LNCaP clone FGC (cell line): ENCODE results near the gene ZNF74.
A peak's percentile ranks its signal among the peaks of the same experiment; 100 is the strongest.
"Not testable (repeated sequence)": the region's sequence is repeated elsewhere in the genome, so short reads cannot be mapped to it uniquely, and the experiment has no call there.

Experiments
- DNase-seq: peaks from one replicate; pipeline ENCODE4 v3.0.0-alpha.2; 2011; ENCODE audit warnings: low read depth
- H3K4me3 ChIP-seq: 2 replicates; pipeline ENCODE4 v1.5.1; 2011; ENCODE audit warnings: mild to moderate bottlenecking, low read depth, low read length, control low read depth
- CTCF ChIP-seq: IDR thresholded peaks from 2 replicates; pipeline ENCODE4 v1.5.1; 2012; ENCODE audit warnings: mild to moderate bottlenecking; ENCODE audit not compliant: control insufficient read depth, insufficient read depth; ENCODE audit errors: extremely low read depth

The ZNF74 gene

DNA sequence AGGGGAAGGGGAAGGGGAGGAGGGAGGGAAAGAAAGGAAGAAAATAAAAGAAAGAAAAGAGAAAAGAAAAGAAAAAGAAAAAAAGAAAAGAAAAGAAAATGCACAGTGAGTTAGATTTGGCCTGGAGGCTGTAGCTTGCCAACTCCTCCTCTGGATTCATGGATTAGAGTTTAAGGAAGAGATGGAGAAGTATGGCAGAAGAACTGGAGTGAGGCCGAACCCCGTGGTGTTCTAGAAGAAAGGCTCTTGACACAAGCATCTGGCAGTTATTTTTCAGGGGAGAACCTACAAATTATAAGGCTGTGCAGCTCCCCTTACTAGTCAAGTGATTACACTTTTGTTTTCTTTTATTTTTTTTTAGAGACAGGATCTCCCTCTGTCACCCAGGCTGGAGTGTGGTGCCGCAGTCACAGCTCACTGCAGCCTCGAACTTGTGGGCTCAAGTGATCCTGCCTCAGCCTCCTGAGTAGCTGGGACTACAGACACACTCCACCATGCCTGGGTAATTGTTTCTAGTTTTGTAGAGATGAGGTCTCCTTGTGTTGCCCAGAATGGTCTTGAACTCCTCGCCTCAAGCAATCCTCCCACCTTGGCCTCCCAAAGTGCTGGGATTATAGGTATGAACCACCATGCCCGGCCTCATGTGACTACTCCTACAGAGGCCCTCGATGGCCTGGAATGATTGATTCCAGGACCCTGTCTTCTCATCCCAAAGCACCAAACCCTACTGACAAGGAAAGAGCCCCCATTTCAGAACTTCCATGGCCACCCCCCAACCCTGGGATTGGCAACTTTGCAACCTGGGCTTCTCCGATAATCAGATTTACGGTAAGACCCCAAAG is 19.5 kb downstream of the ZNF74 start:
- no peak for TF ChIP-seq CTCF
- H3K4me3 ChIP-seq = no peak overlapping the region
- DNase-seq = no peak

GRCh38 chr22:20414059-20414440 is 20.1 kb downstream of the ZNF74 start:
- TF ChIP-seq CTCF = no peak
- no peak overlapping the region for H3K4me3 ChIP-seq
- no peak for DNase-seq

GRCh38 chr22:20414450-20414849 is 20.5 kb downstream of the ZNF74 start:
- DNase-seq = no peak
- no peak for TF ChIP-seq CTCF
- no peak overlapping the region for H3K4me3 ChIP-seq

DNA sequence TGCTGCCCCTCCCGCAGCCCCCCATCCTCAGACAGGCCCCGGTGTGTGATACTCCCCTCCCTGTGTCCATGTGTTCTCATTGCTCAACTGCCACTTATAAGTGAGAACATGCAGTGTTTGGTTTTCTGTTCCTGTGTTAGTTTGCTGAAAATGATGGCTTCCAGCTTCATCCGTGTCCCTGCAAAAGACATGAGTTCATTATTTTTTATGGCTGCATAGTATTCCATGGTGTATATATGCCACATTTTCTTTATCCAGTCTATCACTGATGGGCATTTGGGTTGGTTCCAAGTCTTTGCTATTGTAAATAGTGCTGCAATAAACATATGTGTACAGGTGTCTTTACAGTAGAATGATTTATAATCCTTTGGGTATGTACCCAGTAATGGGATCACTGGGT is 21.3 kb downstream of the ZNF74 start:
- not testable (repeated sequence) for DNase-seq

GRCh38 chr22:20415699-20416098 is 21.7 kb downstream of the ZNF74 start:
- not testable (repeated sequence) for DNase-seq

More for the DNA sequence above, 21.3 kb downstream of the ZNF74 start:
- H3K4me3 ChIP-seq = not testable (repeated sequence)

GRCh38 chr22:20418211-20418788 is 24.3 kb downstream of the ZNF74 start:
- 0 out of 2 replicates have a peak overlapping the region, but pooled peaks have one; percentile 2 for H3K4me3 ChIP-seq
- TF ChIP-seq CTCF = peak; percentile 75
- peak; percentile 67 for DNase-seq

More at GRCh38 chr22:20415699-20416098, 21.7 kb downstream of the ZNF74 start:
- H3K4me3 ChIP-seq = not testable (repeated sequence)

DNA sequence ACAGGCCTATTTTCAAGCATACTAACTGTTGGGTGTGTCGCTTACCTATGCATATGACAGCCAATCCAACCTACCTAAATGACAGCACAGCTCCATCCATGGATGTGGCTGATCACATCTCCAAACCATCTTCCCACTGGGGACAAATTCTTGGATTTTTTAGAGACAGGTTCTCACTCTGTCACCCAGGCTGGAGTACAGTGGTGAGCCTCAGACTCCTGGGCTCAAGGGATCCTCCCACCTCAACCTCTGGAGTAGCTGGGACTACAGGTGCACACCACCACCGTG is 25.7 kb downstream of the ZNF74 start:
- TF ChIP-seq CTCF = no peak
- DNase-seq = no peak
- no peak overlapping the region for H3K4me3 ChIP-seq
